Glutamatergic neuron (in vitro differentiated cells): ENCODE results near the gene CCT7. TPM values are rescaled to one million over a fixed set of nuclear protein-coding genes. Genes with fewer than 3 reads are reported as not detected.

Experiments
- DNase-seq: peaks from one replicate; pipeline ENCODE4 v3.0.0; 2022
- H3K27ac Mint-ChIP-seq: one replicate; pipeline ENCODE4 v1.8.0; 2020; ENCODE audit warnings: mild to moderate bottlenecking, mixed read lengths, inconsistent platforms; ENCODE audit not compliant: unreplicated experiment
- H3K27me3 Mint-ChIP-seq: one replicate; pipeline ENCODE4 v1.8.0; 2020; ENCODE audit warnings: mild to moderate bottlenecking, moderate library complexity, mixed read lengths, inconsistent platforms; ENCODE audit not compliant: unreplicated experiment
- H3K36me3 Mint-ChIP-seq: one replicate; pipeline ENCODE4 v1.8.0; 2020; ENCODE audit warnings: mild to moderate bottlenecking, mixed read lengths, inconsistent platforms; ENCODE audit not compliant: unreplicated experiment
- H3K4me1 Mint-ChIP-seq: one replicate; pipeline ENCODE4 v1.8.0; 2020; ENCODE audit warnings: mild to moderate bottlenecking, low read depth, mixed read lengths, inconsistent platforms; ENCODE audit not compliant: unreplicated experiment
- H3K4me3 Mint-ChIP-seq: one replicate; pipeline ENCODE4 v1.8.0; 2020; ENCODE audit warnings: mild to moderate bottlenecking, mixed read lengths, inconsistent platforms; ENCODE audit not compliant: unreplicated experiment
- H3K9me3 Mint-ChIP-seq: one replicate; pipeline ENCODE4 v1.8.0; 2020; ENCODE audit warnings: mild to moderate bottlenecking, moderate library complexity, mixed read lengths, inconsistent platforms; ENCODE audit not compliant: unreplicated experiment
- CTCF ChIP-seq: fragments of 200-600 bp; sonication (generic); IDR thresholded peaks from one replicate; pipeline ENCODE4 v1.5.0; 2021; ENCODE audit not compliant: partially characterized antibody, unreplicated experiment
- total RNA-seq: library from RNA; stranded (reverse); fragmentation: NEBNext Ultra II Directional; extraction: Animal tissue kit (Norgen Biotek cat#: 25700); gene quantifications from one replicate; pipeline ENCODE4 v1.2.1, GENCODE V29; 2021; ENCODE audit not compliant: unreplicated experiment

CCT7 gene
- total RNA-seq, 1 donor from 2014 or later, result 269 TPM

- peaks cover 2% of the 10 kb centered on the region for H3K27me3 Mint-ChIP-seq
- no peaks in the 10 kb centered on the region for H3K36me3 Mint-ChIP-seq
- no peak for TF ChIP-seq CTCF
- no peak overlapping the region for H3K27ac Mint-ChIP-seq
- H3K4me3 Mint-ChIP-seq, result no peak overlapping the region
- peaks cover 5% of the 10 kb centered on the region for H3K9me3 Mint-ChIP-seq
- peaks cover 11% of the 10 kb centered on the region for H3K4me1 Mint-ChIP-seq
- DNase-seq, result no peak
These were observed 67.5 kb downstream of the CCT7 start for GRCh38 chr2:73301636-73302035.

Other genes starting within 250 kb of the CCT7 start
- 13.7 TPM for gene SFXN5, start 162.6 kb upstream of the CCT7 start, total RNA-seq
- 13.5 TPM for gene RAB11FIP5, start 121.4 kb upstream of the CCT7 start, total RNA-seq
- not detected for gene NOTO, start 31.7 kb upstream of the CCT7 start, total RNA-seq
- gene SMYD5, start 20.1 kb upstream of the CCT7 start, total RNA-seq, result 17.0 TPM
- 26.8 TPM for gene PRADC1, start 1.1 kb upstream of the CCT7 start, total RNA-seq
- 14.0 TPM for gene FBXO41, start 50.2 kb downstream of the CCT7 start, total RNA-seq
- not detected for gene EGR4, start 59.2 kb downstream of the CCT7 start, total RNA-seq
- gene ALMS1, start 151.5 kb downstream of the CCT7 start, total RNA-seq, result 50.5 TPM